Measurements from ENCODE around the gene ZNF337. TPM values are rescaled to one million over a fixed set of nuclear protein-coding genes. Genes with fewer than 3 reads are reported as not detected.

The ZNF337 gene
- total and polyA plus RNA-seq, 2 of the 13 experiments (the other 11 are each of a cell fraction or from before 2014, with no cell fraction given): 17.0 to 19.6 TPM

GRCh38 chr20:25695532-25696370, 902 bp downstream of the ZNF337 start (continued):
- no peak for TF ChIP-seq ZNF362 (CRISPR knock-in tag; IDR thresholded peaks at IDR 0.05; ENCODE audit: borderline replicate concordance)
- 0 out of 2 replicates have a peak, but pooled peaks have one; percentile 22 for TF ChIP-seq ZNF503 (CRISPR knock-in tag; IDR thresholded peaks at IDR 0.05)
- TF ChIP-seq ZBTB25 (CRISPR knock-in tag; IDR thresholded peaks at IDR 0.05): no peak
- TF ChIP-seq NFKBIZ (CRISPR knock-in tag; IDR thresholded peaks at IDR 0.05): no peak
- peak; percentile 98 for TF ChIP-seq ZNF121 (CRISPR knock-in tag; IDR thresholded peaks at IDR 0.05)
- peak; percentile 20 for TF ChIP-seq SRSF4 (IDR thresholded peaks at IDR 0.05; ENCODE audit: low read depth, low read length, poor library complexity, severe bottlenecking)
- TF ChIP-seq, protein P1, sequence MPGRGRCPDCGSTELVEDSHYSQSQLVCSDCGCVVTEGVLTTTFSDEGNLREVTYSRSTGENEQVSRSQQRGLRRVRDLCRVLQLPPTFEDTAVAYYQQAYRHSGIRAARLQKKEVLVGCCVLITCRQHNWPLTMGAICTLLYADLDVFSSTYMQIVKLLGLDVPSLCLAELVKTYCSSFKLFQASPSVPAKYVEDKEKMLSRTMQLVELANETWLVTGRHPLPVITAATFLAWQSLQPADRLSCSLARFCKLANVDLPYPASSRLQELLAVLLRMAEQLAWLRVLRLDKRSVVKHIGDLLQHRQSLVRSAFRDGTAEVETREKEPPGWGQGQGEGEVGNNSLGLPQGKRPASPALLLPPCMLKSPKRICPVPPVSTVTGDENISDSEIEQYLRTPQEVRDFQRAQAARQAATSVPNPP (CRISPR knock-in tag; IDR thresholded peaks at IDR 0.05): no peak
- 0 out of 2 replicates have a peak, but pooled peaks have one; percentile 33 for TF ChIP-seq BCL3 (CRISPR knock-in tag; IDR thresholded peaks at IDR 0.05)
- TF ChIP-seq SP4 (CRISPR knock-in tag; IDR thresholded peaks at IDR 0.05): peak; percentile 45; the same call in 1 of the 2 replicates
- no peak for TF ChIP-seq KLF6 (CRISPR knock-in tag; IDR thresholded peaks at IDR 0.05)
- TF ChIP-seq HNRNPH1 (optimal IDR thresholded peaks at IDR 0.05; ENCODE audit: low read depth, low read length): peak; percentile 60
- TF ChIP-seq HOXA5 (CRISPR knock-in tag; IDR thresholded peaks at IDR 0.05): no peak
- no peak for TF ChIP-seq FOSL1 (CRISPR knock-in tag; IDR thresholded peaks at IDR 0.05; ENCODE audit: borderline replicate concordance)
- peak; percentile 73; the same call in 1 of the 2 replicates for TF ChIP-seq SMAD9 (CRISPR knock-in tag; IDR thresholded peaks at IDR 0.05)
- TF ChIP-seq HNRNPLL (IDR thresholded peaks at IDR 0.05; ENCODE audit: low read depth, low read length, poor library complexity, severe bottlenecking): no peak
